ENCODE results near the gene PHACTR1. TPM values are rescaled to one million over a fixed set of nuclear protein-coding genes. Genes with fewer than 3 reads are reported as not detected.
A peak's percentile ranks its signal among the peaks of the same experiment; 100 is the strongest.

Gene PHACTR1
- polyA plus RNA-seq, 1 of the 3 experiments (the other 2 are of a cell fraction), result 0.12 TPM

- Histone ChIP-seq H2AFZ (ENCODE audit: low read depth) (no peak overlapping the region), H3K4me2 (no peak overlapping the region)
Observed at GRCh38 chr6:12748815-12749521, 32.4 kb downstream of the PHACTR1 start.

GRCh38 chr6:12749531-12750379 is 33.2 kb downstream of the PHACTR1 start:
- Histone ChIP-seq H3K9me3 (no peaks in the 10 kb centered on the region), H3K4me1 (ENCODE audit: control insufficient read depth in 1 of 2, insufficient read depth in 2 of 2, low read depth in 1 of 2, low read length in 1 of 2) (peaks cover 0 to 5% of the 10 kb centered on the region in 2 experiments; a peak in 1 of 4 replicates), H3K27ac (ENCODE audit: low read depth in 2 of 2, low read length in 1 of 2) (peak overlapping the region in 1 of 2 experiments; percentile 82; a peak in 2 of 4 replicates), H3K79me2 (ENCODE audit: insufficient read depth) (no peaks in the 10 kb centered on the region), H3K4me3 (ENCODE audit: low read depth in 2 of 2, low read length in 1 of 2) (peak overlapping the region in 1 of 2 experiments; percentile 47; a peak in 2 of 4 replicates), H3K9ac (no peak overlapping the region), H3K36me3 (replicated peaks in 1 of 2; ENCODE audit: control insufficient read depth in 1 of 2, insufficient read depth in 2 of 2, low read length in 1 of 2) (no peaks in the 10 kb centered on the region), H3F3A (replicated peaks; ENCODE audit: insufficient read depth) (no peaks in the 10 kb centered on the region), H2AFZ (ENCODE audit: low read depth) (no peak overlapping the region), H3K4me2 (no peak overlapping the region), H3K9me2 (no peaks in the 10 kb centered on the region), H3K27me3 (ENCODE audit: insufficient read depth) (no peaks in the 10 kb centered on the region), H4K20me1 (ENCODE audit: insufficient read depth) (no peaks in the 10 kb centered on the region)
- 14% methylated on average over 41 of the region's 75 CpGs for WGBS (ENCODE audit: low lambda C conversion rate)
- TF ChIP-seq ELF1 (IDR thresholded peaks at IDR 0.05) (no peak), GABPA (IDR thresholded peaks at IDR 0.05; ENCODE audit: low read depth) (no peak), MXI1 (IDR thresholded peaks at IDR 0.05; ENCODE audit: low read depth, low read length) (peak; percentile 77), FOSL2 (IDR thresholded peaks at IDR 0.05; ENCODE audit: borderline replicate concordance, low read depth) (no peak), MEF2A (IDR thresholded peaks at IDR 0.05; ENCODE audit: borderline replicate concordance, low read depth) (no peak), GATA2 (CRISPR knock-in tag; IDR thresholded peaks at IDR 0.05) (no peak), TAF1 (IDR thresholded peaks at IDR 0.05; ENCODE audit: borderline replicate concordance, low read depth, low read length) (no peak), NRF1 (IDR thresholded peaks at IDR 0.05; ENCODE audit: low read depth, low read length) (peak; percentile 51)
- CTCF ChIA-PET, result interaction anchor here (0.5 to 1.1 kb wide), 4 partner anchors 19 to 144 kb away, joined by 3 read pairs; no protein-coding TSS in a partner anchor
- DNase-seq, result peak; percentile 89
- POLR2A ChIA-PET, result interaction anchor here (0.6 to 1.4 kb wide), 2 partner anchors 14 to 48 kb away, joined by 3 read pairs; no protein-coding TSS in a partner anchor

More at GRCh38 chr6:12748815-12749521, 32.4 kb downstream of the PHACTR1 start:
- H3K9me2 ChIP-seq, result no peaks in the 10 kb centered on the region
- no peaks in the 10 kb centered on the region for H3F3A ChIP-seq (replicated peaks; ENCODE audit: insufficient read depth)
- H3K9ac ChIP-seq, result no peak overlapping the region
- H3K36me3 ChIP-seq (replicated peaks in 1 of 2; ENCODE audit: control insufficient read depth in 1 of 2, insufficient read depth in 2 of 2, low read length in 1 of 2), result no peaks in the 10 kb centered on the region
- WGBS (ENCODE audit: low lambda C conversion rate), result 4% methylated on average over 19 of the region's 23 CpGs
- peak overlapping the region in 1 of 2 experiments; percentile 47; a peak in 2 of 4 replicates for H3K4me3 ChIP-seq (ENCODE audit: low read depth in 2 of 2, low read length in 1 of 2)
- H4K20me1 ChIP-seq (ENCODE audit: insufficient read depth), result no peaks in the 10 kb centered on the region
- peaks cover 0 to 5% of the 10 kb centered on the region in 2 experiments; a peak in 1 of 4 replicates for H3K4me1 ChIP-seq (ENCODE audit: control insufficient read depth in 1 of 2, insufficient read depth in 2 of 2, low read depth in 1 of 2, low read length in 1 of 2)
- no peaks in the 10 kb centered on the region for H3K9me3 ChIP-seq
- no peaks in the 10 kb centered on the region for H3K79me2 ChIP-seq (ENCODE audit: insufficient read depth)
- peak; percentile 87 for DNase-seq
- ChIA-PET CTCF (interaction anchor here (0.7 to 1.0 kb wide), 2 partner anchors 108 to 144 kb away, joined by 3 read pairs; no protein-coding TSS in a partner anchor), POLR2A (interaction anchor here (0.5 to 1.4 kb wide), 3 partner anchors 15 to 92 kb away, joined by 3 to 4 read pairs (median 3); no protein-coding TSS in a partner anchor)
- TF ChIP-seq MXI1 (IDR thresholded peaks at IDR 0.05; ENCODE audit: low read depth, low read length) (no peak; the same call in 1 of the 2 replicates), FOXJ3 (CRISPR knock-in tag; IDR thresholded peaks at IDR 0.05) (no peak), JUND (IDR thresholded peaks at IDR 0.05) (no peak), CHD2 (IDR thresholded peaks at IDR 0.05; ENCODE audit: low read length, partially characterized antibody) (no peak), NRF1 (IDR thresholded peaks at IDR 0.05; ENCODE audit: low read depth, low read length) (no peak), GABPA (IDR thresholded peaks at IDR 0.05; ENCODE audit: low read depth) (no peak), NFIC (IDR thresholded peaks at IDR 0.05; ENCODE audit: borderline replicate concordance) (no peak), YY1 (IDR thresholded peaks at IDR 0.05; ENCODE audit: low read depth) (no peak), SIN3A (IDR thresholded peaks at IDR 0.05; ENCODE audit: borderline replicate concordance, low read depth, low read length) (no peak), RXRA (IDR thresholded peaks at IDR 0.05; ENCODE audit: borderline replicate concordance, low read depth) (no peak), RAD21 (IDR thresholded peaks at IDR 0.05; ENCODE audit: low read length) (no peak), TAF1 (IDR thresholded peaks at IDR 0.05; ENCODE audit: borderline replicate concordance, low read depth, low read length) (no peak), GATA2 (CRISPR knock-in tag; IDR thresholded peaks at IDR 0.05) (no peak), TCF12 (IDR thresholded peaks at IDR 0.05) (no peak), FOXM1 (IDR thresholded peaks at IDR 0.05; ENCODE audit: low read depth) (no peak), IRF3 (IDR thresholded peaks at IDR 0.05; ENCODE audit: low read depth, low read length) (no peak), RFX5 (IDR thresholded peaks at IDR 0.05; ENCODE audit: low read length) (no peak), POLR2AphosphoS5 (IDR thresholded peaks at IDR 0.05; ENCODE audit: low read depth, low read length) (no peak), TEAD4 (IDR thresholded peaks at IDR 0.05; ENCODE audit: borderline replicate concordance, insufficient read depth) (no peak)
- no peaks in the 10 kb centered on the region for H3K27me3 ChIP-seq (ENCODE audit: insufficient read depth)
- H3K27ac ChIP-seq (ENCODE audit: low read depth in 2 of 2, low read length in 1 of 2), result peak overlapping the region in 1 of 2 experiments; percentile 82; a peak in 2 of 4 replicates

All from SK-N-SH (cell line).